NCI-H2196 (cell line): Measurements from ENCODE around the gene PTPN4.
"Not testable (repeated sequence)": the region's sequence is repeated elsewhere in the genome, so short reads cannot be mapped to it uniquely, and the experiment has no call there.

Experiments used
- DNase-seq: peaks from one replicate; lab custom pipeline; 2025; ENCODE audit not compliant: unreplicated experiment; lab: John Stamatoyannopoulos, UW

Gene PTPN4

DNA sequence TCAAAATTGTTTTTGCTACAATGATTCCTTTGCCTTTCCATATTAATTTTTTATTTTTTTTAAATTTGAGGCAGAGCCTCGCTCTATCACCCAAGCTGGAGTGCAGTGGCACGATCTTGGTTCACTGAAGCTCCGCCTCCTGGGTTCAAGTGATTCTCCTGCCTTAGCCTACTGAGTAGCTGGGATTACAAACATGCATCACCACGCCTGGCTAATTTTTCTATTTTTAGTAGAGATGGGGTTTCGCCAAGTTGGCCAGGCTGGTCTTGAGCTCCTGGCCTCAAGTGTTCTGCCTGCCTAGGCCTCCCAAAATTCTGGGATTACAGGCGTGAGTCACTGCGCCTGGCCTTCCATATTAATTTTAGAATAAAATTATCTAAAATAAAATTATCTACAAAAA lies 41.3 kb downstream of the PTPN4 start:
- no peak for DNase-seq

DNA sequence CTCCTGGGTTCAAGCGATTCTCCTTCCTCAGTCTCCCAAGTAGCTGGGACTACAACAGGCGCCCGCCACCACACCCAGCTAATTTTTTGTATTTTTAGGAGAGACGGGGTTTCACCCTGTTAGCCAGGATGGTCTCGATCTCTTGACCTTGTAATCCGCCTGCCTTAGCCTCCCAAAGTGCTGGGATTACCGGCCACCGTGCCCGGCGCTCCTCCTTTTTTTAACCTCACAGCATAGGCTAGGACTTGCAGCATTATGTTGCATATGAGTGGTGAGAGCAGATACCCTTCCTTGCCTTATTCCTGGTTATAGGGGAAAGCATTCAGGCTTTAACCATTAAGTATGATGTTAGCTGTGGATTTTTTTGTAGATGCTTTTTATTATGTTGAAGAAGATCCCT lies 42.3 kb downstream of the PTPN4 start:
- DNase-seq = not testable (repeated sequence)

DNA sequence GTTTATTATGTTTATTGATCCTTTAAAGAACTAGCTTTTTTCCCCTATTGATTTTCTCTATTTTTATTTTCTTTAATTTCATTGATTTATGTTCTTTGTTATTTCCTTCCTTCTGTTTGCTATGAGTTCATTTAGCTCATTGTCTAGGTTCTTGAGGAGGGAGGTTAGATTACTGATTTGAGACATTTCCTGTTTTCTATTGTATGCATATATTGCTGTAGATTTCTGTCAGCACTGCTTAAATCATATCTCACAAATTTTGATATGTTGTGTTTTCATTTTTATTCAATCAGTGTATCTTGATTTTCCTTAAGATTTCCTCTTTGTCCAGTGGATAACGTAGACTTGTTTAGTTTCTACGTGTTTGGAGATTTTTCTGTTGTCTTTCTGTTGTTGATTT lies 43.4 kb downstream of the PTPN4 start:
- DNase-seq = no peak

DNA sequence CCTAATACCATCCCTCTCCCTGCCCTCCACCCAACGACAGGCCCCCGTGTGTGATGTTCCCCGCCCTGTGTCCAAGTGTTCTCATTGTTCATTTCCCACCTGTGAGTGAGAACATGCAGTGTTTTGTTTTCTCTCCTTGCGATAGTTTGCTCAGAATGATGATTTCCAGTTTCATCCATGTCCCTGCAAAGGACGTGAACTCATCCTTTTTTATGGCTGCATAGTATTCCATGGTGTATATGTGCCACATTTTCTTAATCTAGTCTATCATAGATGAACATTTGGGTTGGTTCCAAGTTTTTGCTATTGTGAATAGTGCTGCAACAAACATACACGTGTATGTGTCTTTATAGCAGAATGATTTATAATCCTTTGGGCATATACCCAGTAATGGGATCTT lies 44.7 kb downstream of the PTPN4 start:
- not testable (repeated sequence) for DNase-seq

DNA sequence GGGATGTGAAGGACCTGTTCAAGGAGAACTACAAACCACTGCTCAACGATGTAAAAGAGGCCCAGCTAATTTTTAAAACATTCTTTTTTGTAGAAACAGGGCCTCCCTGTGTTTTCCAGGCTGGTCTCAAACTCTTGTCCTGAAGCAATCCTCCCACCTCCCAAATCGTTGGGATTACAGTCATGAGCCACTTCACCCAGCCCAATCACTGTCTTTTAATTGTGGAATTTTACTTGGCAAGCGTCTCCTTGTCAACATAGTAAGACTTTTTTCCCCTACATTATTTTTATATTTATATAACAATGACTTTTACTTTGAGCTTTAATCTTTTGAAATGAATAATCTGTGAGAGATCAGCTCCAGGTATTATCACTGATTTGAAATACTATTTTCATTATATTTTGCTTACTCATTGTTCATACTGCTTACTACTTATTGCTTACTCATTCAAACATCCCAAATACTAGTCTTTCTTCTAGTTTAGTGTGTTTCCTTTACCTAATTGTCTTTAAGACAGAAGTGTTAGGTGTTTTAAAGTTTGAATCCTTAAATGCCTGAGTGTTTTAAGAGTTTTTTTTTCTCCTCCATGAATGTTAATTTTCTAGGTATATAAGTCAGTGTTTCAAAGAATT lies 48.9 kb downstream of the PTPN4 start:
- no peak for DNase-seq

DNA sequence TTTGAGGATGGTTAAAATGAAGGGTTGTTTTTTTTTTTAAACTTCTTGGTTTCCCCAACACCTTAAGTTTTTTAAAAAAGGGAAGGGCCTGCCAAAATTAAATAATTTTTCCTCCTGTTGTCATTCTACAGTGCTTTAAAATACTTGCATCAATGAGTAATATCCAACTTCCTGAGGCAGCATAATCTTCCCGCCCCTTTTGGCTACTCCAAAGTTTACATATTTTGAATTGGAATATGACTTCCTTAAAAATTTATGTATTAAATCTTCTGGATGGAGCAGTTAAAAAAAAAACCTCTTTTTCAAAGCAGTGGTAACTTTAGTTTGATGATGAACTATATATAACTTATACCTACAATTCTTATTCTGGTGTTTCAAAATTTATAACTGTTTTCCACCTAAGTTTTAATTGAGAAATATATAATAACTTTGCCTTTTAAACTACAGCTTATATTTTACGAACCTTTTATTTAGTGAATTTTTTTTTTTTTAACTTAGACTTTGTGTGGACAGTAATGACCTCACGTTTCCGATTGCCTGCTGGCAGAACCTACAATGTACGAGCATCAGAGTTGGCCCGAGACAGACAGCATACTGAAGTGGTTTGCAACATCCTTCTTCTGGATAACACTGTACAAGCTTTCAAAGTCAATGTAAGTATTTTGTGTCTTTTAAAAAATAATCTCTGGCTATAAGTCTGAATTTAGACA lies 49.8 kb downstream of the PTPN4 start:
- DNase-seq = peak; percentile 9

DNA sequence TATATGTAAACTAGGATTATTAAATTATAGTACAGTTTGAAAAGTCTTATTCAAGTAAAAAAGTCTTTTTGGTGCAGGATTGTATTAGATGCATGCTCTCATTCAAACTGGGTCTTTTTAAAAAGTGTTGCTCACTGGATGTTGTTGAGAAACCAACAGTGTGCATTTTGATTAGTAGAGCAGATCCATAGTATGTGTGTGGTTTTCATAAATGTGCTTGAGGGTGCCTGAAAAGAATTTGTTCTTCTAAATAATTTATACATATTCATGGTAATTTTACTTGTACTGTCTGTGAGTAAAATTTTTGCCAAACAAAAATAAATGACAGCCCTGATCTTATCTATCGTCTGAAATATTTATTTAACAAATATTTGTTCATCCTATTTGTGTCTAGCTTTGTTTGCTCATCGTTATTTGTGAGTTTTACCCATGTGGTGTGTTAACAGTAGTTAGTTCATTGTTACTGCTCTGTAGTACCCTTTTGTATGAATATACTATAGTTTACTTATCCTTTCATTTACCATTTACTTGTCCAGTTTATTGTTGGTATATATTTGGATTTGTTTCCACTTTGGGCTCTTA lies 50.4 kb downstream of the PTPN4 start:
- DNase-seq = no peak

DNA sequence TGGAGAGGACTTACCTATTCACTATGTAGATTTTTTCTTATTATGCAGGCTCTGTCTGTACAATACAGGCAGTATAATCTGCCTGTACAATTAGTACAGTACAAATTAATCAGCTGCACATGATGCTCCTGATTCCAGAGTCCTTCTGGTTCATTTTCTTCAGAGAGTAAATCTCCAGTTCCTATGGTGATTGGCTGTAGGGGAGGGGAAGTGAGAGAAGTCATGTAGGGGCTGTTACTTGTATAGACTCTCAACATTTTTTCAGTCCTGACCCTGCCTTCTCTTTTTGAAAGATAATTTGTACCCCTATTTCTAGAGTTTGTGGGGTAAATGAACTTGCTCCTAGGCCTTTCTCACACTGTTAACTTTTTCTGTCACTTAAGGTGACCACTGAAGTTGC lies 54.5 kb downstream of the PTPN4 start:
- DNase-seq = no peak

DNA sequence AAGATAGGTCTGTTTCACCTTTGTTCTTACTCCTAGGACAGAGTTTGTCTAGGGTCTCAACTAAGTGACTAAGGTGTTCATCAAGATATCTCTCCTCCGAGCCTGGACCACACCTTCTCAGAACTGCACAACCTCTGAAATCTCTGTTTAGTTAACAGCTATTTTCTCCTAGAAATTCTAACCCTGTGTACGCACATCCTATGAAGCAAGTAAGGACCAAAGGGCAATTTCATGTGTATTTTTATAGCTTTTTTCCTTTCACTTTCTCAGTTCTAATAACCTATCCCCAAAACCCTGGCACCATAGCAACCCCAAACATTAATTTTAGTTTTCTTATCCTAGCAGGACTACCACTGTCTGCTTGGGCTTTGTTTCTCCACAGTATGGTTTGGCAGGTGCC lies 59.1 kb downstream of the PTPN4 start:
- DNase-seq = no peak

DNA sequence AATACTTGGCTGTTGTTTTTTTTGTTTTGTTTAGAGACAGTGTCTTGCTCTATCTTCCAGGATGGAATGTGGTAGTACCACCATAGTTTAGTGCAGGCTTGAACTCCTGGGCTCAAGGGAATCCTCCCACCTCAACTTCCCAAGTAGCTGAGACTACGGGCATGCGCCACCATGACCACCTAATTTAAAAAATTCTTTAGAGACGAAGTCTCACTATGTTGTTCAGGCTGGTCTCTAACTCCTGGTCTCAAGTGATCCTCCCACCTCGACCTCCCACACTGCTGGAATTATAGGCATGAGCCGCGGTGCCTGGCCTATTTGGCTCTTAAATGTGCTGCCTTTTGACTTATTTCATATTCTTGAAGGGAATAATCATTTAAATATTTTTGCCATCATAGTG lies 60.1 kb downstream of the PTPN4 start:
- DNase-seq = no peak

DNA sequence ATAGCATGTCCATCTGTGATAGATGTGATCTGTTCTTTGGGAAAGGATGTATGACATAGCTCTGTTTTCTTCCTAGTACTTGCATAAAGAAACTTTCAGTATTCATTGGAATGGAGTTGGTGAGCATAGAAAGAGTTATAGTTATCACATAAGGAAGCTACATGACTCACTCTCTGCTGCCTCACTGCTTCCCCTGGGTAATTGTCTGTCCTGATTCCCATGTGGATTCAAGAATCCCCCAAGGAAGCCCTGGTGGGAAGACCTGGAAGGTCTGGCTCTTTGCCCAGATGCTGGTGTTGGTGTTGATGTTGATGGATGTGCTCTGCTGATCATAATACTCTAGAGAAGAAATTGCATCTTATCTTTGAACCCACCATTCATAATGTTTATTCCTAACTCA lies 60.6 kb downstream of the PTPN4 start:
- no peak for DNase-seq

DNA sequence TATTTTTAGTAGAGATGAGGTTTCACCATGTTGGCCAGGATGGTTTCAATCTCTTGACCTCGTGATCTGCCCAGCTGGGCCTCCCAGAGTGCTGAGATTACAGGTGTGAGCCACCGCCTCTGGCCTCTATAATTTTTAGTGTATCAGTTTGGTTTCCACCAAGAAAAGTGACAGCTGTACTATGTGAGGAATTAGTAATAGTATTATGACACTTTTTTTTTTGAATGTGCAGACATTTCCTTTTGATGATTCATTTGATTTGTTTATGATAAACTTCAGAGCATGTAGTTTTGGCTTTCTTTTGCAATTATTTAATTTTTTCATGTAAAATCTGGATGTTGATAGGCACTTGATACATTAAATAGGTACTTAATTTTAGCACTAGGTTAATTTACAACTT lies 61.5 kb downstream of the PTPN4 start:
- DNase-seq = no peak

DNA sequence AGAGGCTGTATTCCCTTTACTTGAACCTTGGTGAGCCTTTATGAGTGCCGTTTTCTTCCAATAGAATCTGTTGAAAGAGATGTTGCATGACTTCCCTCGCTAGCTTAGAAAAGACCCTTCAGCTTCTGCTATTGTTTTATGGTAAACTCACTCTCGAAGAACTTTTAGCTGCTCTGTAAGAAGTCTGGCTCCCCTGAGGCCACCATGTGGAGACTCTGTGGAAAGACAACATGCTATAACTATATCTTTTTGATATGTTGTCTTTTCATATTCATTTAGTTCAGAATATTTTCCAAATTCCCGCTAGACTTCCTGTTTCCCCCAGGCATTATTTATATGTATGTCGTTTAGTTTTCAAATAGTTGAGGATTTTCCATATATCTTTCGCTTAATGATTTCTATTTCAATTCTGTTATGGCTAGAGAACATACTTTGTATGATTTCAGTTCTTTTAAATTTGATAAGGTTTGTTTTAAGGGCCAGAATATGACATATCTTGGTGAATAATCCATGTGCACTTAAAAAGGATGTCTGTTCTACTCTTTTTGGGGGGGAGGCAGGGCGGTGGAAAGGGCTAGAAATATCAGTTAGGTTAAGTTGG lies 64.1 kb downstream of the PTPN4 start:
- DNase-seq = peak; percentile 23

DNA sequence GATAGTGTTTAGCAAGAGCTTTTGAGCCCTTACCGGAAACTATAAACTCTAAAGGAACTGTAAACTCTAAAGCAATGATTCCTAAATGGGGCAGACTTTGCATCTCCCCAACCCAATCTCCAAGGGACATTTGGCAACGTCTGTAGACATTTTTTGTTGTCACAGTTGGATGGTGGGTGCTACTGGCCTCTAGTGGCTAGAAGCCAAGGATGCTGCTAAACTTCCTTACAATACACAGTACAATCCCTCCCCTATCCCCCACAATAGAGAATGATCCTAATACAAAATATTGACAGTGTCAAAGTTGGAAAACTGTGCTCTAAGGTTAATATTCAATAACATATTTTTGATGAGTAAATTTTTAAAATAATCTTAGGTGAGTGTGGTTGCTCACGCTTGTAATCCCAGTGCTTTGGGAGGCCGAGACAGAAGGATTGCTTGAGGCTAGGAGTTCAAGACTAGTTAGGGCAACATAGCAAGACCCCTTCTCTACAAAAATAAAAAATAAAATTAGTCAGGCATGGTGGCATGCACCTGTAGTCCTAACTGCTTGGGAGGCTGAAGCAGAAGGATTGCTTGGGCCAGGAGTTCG lies 66.7 kb downstream of the PTPN4 start:
- peak; percentile 18 for DNase-seq

DNA sequence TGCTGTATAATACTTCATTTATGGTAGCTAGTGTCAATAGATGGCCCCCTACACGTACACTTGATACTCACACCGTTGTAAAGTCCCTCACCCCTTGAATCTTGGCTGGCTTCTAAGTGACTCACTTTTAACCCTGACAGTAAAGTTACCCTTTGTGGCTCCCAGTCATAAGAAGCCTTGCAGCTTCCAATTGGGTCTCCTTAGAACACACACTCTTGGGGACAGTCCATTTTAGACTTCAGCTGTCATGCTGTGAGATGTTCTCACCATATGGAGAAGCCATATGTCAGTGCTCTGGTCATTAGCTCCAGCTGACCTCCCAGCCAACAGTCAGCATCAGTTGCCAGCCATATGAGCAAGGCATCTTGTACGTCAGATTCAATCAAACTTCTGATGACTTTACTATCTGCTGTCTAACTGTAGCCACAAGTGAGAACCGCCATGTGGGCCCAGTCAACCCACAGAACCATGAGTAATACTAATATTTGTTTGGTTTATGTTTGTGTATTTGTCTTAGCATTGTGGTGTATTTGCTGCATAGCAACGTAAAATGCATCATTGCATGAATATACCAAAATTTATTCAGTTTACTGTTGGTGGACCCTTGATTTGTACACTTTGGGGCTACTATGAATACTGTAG lies 68.3 kb downstream of the PTPN4 start:
- no peak for DNase-seq

DNA sequence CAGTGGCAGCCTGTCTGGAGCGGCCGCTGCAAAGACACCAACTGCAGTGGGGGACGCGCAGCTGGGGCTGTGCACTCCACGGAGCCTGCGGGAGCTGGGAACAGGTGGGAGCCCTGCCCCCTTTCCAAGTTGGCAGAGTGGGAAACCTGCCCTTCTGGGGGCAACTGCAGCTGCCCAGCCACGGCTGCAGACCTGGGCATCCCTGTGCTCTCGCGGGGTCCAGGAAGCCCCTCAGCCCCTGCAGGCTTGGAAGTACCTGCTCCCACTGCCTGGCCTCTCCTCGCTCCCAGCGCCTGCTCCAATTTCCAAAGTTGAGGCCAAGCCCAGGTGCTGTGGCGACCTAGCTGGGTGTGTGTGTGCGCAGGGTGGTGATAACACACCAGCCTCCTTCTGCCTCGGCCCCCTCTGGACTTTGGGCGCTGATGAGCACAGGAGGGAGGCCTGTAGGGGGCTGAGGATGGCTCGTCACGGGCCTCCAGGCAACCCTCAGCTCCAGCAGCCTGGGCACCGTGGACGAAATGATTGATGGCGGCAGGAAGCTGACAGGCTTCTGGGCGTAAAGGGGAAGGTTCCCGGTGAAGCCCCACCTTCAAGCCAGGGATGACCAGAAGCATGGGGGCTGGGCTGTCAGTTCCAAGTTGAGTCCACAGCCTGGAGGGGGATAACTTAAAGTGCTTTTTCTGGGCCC lies 76.9 kb downstream of the PTPN4 start:
- no peak for DNase-seq

DNA sequence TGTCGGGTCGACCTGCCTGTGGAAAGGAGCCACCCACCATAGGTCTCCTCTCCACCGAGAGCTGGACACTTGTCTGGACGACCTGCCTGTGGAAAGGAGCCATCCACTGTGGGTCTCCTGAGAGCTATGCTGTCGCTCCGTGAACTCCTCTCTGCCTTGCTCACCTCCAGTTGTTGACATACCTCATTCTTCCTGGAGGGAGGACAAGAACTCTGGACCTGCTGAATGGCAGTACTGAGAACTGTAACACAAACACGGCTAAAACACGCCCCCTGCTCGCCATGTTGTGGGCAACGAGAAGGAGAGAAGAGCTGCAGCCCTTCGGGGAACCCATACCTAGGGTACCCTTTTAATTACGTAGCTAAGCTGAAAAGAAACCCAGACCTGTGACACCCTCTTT lies 77.6 kb downstream of the PTPN4 start:
- DNase-seq = no peak

DNA sequence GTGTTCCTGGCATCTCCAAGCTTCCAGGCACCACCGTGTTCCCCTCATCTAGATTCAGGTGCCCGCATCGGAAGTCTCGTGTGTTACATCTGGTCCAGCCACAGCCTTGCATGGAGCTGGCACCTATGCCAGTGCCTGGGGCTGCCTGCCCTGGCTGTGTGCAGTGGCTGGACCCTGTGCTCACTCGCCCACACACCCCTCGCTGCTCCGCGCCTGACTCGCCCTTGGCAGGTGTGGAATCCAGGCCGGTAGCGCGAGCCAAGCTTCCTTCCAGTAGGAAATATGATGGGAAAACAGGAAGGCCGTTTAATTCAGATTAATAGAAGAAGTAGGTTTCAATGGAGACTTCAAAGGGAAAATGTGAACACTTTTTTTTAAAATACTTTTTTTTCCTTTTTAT lies 78.0 kb downstream of the PTPN4 start:
- DNase-seq = no peak

DNA sequence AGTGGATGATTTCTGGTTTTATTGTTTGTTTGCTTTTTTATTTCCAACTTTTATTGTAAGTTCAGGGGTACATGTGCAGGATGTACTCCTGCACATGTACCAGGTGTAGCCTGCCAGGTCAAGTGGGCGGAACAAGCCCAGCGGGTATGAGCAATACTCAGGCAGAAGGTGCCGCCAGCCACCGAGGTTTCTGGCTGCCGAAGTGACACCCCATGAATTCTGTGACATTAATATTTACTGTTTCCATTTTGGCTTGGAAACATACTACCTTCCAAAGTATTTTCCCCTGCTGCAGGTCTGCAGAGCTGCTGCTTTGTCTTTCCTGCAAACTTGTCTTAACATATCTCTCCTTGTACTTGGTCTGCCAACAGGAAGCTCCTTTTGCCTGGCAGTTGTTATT lies 78.5 kb downstream of the PTPN4 start:
- DNase-seq = no peak

DNA sequence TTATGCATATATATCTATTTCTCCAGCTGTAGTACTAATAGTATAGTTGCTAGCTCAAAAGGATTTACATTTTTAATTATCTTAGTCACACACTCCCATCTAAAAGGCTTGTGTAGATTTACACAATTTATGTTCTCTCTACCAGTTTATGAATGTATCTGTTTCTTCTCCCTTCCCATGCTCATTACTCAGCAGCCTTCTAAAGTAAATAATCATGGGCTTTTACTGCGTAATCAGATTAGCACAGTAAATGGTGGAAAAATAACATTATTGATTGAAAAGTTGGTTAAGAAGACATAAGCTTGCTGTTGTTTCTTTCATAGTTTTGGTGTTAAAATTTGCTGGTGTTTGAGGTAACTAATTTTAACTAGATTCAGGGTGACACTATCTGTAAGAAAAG lies 81.8 kb downstream of the PTPN4 start:
- DNase-seq = no peak

DNA sequence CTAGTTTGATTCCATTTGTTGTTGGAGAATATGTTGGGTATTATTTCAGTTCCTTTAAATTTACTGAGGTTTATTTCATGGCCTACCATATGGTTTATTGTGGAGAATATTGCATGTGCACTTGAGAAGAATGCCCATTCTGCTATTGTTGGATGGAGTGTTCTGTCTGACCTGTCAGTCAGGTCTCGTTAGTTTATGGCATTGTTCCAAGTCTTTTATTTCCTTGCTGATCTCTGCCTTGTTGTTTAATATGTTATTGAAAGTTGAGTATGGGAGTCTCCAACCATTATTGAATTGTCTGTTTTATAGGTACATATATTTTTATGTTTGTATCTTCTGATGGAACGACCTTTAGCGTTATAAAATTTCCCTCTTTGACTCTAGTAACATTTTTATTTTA lies 86.3 kb downstream of the PTPN4 start:
- no peak for DNase-seq
